Measurements from ENCODE around the gene PDLIM7.
"Not testable (repeated sequence)": the region's sequence is repeated elsewhere in the genome, so short reads cannot be mapped to it uniquely, and the experiment has no call there.

Gene PDLIM7

DNA sequence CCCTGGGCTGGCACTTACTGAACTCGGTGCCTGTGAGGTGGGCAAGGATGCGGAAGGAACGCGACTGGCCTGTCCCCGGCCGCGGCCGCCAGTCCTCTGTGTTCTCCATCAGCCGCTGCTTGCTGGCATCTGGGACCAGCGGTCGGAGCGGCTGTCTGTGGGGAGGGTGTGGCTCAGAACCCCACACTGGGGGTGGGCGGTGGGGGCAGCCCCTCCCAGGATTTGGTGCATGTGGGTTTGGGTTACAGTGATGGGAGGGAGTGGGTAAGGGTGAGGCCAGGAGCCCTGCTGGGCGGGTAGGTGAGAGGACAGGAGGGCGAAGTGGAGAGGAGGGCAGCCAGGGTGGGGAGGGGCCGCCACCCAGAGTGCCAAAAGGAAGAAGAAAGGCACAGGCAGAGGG is 6.4 kb downstream of the PDLIM7 start:
- no peak for DNase-seq (ENCODE audit: low read depth in 2 of 2)

GRCh38 chr5:177490311-177490991 is 7.0 kb downstream of the PDLIM7 start:
- DNase-seq (ENCODE audit: low read depth in 2 of 2): no peak

DNA sequence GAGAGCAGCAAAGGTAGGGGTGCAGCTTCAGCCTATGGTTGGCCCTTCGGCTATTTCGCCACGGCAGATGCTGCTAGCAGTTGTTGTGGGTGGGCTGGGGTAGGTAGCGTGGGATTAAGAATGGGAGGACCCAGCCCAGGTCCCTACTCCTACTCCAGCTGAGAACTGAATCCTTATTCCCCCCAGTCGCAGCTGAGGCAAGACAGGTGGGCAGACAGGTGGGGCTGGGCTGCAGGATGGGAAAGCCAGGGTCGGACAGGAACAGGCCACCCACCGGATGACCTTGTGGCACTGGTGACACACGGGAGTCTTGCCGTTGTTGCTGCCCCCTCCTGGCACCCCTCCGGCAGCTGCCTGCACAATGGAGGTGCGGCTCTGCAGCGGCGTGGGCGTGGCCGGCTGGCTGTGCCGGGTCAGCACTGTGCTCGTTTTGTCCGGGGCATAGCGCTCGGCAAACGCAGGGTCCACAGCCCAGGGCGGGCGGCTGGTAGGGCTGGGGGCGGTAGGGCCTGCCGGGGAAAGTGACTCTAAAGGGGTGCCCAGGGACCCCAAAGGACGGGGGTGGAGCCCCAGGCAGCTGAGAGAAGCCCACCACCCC is 8.2 kb downstream of the PDLIM7 start:
- DNase-seq (ENCODE audit: low read depth in 2 of 2): no peak

DNA sequence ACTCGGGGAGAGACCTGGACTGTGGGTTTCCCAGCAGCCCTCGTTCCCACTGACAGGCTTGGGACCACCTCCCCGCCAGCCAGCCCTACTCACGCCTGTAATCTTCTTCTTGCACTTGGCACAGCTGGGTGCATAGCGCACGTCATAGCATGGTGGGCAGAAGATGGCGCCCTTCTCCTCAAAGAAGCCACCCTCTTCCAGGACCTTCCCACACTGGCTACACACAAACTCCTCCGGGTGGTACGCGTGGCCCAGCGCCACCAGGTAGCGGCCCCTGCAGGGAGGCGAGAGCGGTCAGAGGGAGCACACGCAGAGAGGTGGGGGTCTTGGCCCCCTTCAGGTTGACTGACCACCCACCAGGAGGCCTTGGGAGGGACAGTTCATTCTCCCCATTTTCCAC is 9.4 kb downstream of the PDLIM7 start:
- no peak for DNase-seq (ENCODE audit: low read depth in 2 of 2)

DNA sequence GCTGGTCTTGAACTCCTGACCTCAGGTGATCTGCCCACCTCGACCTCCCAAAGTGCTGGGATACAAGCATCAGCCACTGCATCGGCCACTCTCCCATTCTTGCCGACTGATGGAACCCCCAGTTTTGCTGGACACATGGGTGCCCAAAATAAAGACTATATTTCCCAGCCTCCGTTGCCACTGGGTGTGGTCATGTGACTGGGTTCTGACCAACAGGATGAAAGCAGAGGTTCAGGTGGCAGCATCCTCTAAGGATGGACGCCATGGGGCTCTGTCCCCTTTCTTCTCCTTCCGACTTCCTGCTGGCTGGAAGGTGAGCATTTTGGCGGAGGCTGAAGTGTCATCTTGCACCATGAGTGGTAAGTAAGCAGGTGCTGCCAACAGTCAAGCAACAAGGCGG is 10.3 kb downstream of the PDLIM7 start:
- no peak for DNase-seq (ENCODE audit: low read depth in 2 of 2)

DNA sequence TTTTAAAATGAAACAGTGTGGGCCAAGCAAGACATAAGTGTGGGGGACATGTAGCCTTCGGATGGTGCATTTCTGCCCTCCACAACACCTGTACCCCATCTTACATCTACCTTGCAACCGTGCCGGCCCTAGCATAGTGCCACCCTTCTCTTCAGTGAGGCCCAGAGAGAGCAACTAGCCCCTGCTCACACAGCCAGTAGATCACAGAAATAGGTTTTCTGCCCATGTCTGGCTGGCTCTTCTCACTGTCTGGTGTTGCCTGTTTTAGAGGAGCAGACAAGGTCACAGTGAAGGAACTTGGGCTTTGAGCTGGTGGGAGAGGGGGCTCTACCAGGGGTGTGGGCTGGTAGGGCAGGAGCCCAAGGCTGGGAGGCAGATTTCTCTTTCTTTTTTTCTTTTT is 11.1 kb downstream of the PDLIM7 start:
- no peak for DNase-seq (ENCODE audit: low read depth in 2 of 2)

DNA sequence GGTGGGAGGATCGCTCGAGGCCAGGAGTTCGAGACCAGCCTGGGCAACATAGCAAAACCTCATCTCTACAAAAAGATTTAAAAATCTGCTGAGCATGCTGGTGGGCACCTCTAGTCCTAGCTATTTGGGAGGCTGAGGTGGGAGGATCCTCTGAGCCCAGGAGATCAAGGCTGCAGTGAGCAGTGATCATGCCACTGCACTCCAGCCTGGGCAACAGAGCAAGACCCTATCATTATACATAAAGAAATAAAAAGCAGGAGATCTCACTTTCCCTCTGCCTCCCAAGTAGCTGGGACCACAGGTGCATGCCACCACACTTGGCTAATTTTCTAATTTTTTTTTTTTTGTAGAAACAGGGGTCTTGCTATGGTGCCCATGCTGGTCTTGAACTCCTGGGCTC is 11.7 kb downstream of the PDLIM7 start:
- DNase-seq (ENCODE audit: low read depth in 2 of 2): not testable (repeated sequence)

- no peak for DNase-seq (ENCODE audit: low read depth in 2 of 2)
These were observed 12.4 kb downstream of the PDLIM7 start for GRCh38 chr5:177484902-177485549.

- no peak for DNase-seq (ENCODE audit: low read depth in 2 of 2)
These were observed 13.2 kb downstream of the PDLIM7 start for GRCh38 chr5:177483994-177484901.

DNA sequence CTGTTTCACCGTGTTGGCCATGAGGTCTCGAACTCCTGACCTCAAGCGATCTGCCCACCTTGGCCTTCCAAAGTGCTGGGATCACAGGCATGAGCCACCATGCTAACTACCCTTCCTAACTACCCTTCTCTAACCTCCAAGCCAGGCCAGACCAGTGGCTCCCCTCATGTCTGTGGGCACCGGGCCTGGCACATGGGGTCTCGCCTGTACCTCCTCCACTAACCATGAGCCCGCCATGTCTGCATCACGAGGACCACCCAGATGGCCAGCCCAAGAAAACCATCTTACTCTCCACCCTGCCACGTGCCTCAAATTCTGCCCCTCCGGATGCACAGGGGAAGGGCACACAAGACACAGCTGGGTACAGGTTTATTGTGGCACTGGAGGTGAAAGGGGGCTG is 14.4 kb downstream of the PDLIM7 start:
- no peak for DNase-seq (ENCODE audit: low read depth in 2 of 2)

DNA sequence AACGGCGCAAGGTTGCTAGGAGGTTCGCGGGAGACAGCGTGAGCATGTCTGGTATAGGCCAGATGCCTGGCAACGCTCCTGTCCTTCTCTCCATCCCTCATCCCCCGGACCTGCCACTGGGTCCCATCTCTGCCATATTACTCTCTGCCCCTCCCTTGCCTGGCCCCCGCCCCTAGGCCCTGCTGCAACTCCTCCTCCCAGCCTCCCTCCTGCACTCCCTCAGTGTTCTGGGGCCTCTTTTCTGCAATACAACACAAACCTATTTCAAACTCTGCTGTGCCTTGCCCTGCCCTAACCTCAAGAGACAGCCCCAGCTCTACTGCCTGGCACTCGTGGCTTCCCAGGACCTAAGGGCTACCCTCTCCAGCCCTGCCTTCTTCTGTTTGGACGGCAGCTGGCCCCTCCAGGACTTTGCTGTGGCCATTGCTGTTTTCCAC is 15.0 kb downstream of the PDLIM7 start:
- no peak for DNase-seq (ENCODE audit: low read depth in 2 of 2)

GRCh38 chr5:177479774-177480173 is 17.6 kb downstream of the PDLIM7 start:
- DNase-seq (ENCODE audit: low read depth in 2 of 2): no peak

- peak in 1 of 2 donors; percentile 36 for DNase-seq (ENCODE audit: low read depth in 2 of 2)
These were observed 18.4 kb downstream of the PDLIM7 start for GRCh38 chr5:177478711-177479646.

DNA sequence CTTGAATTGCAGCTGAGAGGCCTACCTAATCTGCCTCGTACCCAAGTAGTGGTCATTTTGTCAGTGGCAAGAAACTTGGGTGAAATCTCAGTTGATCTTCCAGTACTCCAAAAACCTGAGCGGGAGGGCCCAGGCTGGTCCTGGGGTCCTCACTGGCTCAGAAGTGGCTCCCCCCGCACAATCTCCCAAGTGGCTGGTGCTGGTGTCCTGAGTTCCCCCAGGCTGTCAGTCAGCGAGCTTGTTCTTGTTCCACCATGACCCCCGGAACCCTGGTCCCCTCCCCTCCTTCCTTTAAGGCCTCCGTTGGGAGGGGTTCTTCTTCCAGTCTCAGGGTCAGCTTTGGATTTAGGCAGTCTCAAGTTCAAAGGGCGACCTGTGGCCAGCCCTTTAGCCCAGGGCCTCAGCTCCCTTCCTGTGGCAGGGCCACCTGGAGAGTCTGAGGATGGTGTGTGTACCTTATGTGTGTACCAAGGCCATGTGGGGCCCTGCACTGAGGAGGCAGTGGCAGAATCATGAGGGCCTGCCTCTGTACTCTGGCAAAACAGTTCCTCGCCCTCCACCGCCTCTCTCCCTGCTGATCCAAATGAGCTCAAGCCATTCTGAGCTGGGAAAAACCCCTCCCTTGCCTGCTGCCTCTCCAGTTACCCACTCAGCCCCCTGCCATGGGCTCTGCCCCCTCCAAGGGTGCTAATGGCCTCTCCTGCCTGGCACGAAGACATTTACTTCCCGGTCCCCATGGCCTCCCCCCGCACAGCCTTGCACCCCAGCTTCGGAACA is 19.5 kb downstream of the PDLIM7 start:
- DNase-seq (ENCODE audit: low read depth in 2 of 2): no peak

DNA sequence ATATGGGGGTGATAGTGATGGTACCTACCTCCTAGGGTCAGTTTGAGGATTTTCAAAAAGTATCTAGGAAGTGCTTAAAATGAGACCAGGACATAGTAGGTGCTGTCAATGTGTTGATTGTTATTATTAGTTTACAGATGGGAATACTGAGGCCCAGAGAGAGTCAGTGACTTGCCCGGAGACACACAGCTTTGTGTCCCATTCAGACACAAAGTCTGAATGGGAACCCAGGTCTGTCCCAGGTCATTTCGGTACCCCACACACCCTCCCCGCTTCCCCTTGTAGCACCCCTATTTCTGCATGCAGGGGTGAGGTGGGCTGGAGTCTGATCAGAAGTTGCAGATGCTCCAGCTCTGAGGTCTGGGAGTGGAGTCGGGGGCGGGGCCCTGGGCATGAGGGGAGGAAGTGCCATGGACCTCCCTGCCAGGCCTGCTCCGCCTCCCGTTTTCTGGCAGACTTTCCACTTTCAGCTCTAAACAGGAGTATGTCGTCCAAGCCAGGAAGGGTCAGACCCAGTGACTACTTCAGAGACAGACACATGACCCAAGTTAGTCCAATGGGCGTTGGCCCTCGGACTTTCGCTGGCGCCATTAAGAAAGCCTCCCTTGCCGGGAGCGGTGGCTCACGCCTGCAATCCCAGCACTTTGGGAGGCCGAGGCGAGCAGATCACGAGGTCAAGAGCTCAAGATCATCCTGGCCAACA is 20.7 kb downstream of the PDLIM7 start:
- DNase-seq (ENCODE audit: low read depth in 2 of 2): no peak

GRCh38 chr5:177475563-177476427 is 21.6 kb downstream of the PDLIM7 start:
- no peak for DNase-seq (ENCODE audit: low read depth in 2 of 2)

DNA sequence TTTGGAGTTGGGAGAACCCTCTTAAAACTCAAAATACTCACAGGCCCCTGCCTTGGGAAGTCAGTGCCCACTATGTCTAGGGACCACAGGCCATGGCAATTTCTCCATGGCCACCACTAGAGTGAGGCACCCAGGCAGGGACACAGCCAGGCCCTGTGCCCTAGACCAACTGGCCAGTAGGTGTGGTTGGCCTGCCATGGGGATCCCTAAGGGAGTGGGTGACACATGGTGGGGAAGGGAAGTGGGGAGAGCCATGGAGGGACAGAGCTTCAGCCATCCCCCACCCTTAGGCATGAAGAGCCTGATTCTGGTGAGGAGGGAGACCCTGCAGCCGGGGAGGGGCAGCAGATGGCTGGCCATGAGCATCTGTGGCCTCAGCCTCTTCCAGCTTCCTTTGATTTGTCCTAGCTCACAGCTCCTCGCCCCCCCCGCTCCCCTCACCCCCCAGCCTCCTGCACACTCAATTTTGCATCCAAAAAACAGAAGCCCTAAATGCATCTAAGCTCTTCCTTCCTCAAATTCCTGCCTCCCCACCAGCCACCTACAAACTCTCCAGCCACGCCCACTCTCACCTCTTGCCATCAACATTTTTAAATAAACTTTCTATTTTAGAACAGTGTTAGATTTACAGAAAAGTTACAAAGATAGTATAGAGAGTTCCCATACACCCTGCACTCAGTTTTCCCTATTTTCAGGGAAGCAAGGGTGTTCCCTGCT is 22.4 kb downstream of the PDLIM7 start:
- DNase-seq (ENCODE audit: low read depth in 2 of 2): no peak

GRCh38 chr5:177474002-177474476 is 23.4 kb downstream of the PDLIM7 start:
- no peak for DNase-seq (ENCODE audit: low read depth in 2 of 2)

Data from stimulated activated CD8-positive, alpha-beta memory T cell treated with anti-CD3 and anti-CD28 coated beads, Interleukin-7, amount 100 ng/mL, for 4 hours (primary cell).